ENCODE measurements around the gene PRR9.

PRR9 gene

GRCh38 chr1:153246825-153247224, 29.4 kb downstream of the PRR9 start:
- no peak for DNase-seq
- Histone ChIP-seq H3K4me1 (no peaks in the 10 kb centered on the region), H3K27me3 (no peaks in the 10 kb centered on the region; the same call in 1 of the 2 replicates), H3K36me3 (no peaks in the 10 kb centered on the region), H3K4me3 (ENCODE audit: low read depth, low read length) (no peak overlapping the region), H3K9me3 (no peaks in the 10 kb centered on the region)
- TF ChIP-seq, protein P1, sequence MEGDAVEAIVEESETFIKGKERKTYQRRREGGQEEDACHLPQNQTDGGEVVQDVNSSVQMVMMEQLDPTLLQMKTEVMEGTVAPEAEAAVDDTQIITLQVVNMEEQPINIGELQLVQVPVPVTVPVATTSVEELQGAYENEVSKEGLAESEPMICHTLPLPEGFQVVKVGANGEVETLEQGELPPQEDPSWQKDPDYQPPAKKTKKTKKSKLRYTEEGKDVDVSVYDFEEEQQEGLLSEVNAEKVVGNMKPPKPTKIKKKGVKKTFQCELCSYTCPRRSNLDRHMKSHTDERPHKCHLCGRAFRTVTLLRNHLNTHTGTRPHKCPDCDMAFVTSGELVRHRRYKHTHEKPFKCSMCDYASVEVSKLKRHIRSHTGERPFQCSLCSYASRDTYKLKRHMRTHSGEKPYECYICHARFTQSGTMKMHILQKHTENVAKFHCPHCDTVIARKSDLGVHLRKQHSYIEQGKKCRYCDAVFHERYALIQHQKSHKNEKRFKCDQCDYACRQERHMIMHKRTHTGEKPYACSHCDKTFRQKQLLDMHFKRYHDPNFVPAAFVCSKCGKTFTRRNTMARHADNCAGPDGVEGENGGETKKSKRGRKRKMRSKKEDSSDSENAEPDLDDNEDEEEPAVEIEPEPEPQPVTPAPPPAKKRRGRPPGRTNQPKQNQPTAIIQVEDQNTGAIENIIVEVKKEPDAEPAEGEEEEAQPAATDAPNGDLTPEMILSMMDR (IDR thresholded peaks at IDR 0.05; ENCODE audit: low read depth, low read length): no peak

GRCh38 chr1:153248176-153248879, 30.9 kb downstream of the PRR9 start:
- DNase-seq: no peak
- TF ChIP-seq, protein P1 (IDR thresholded peaks at IDR 0.05; ENCODE audit: low read depth, low read length): no peak
- Histone ChIP-seq H3K27me3 (no peaks in the 10 kb centered on the region; the same call in 1 of the 2 replicates), H3K4me1 (no peaks in the 10 kb centered on the region), H3K36me3 (no peaks in the 10 kb centered on the region), H3K4me3 (ENCODE audit: low read depth, low read length) (no peak overlapping the region), H3K9me3 (no peaks in the 10 kb centered on the region)

- Histone ChIP-seq H3K9me3 (no peaks in the 10 kb centered on the region), H3K36me3 (no peaks in the 10 kb centered on the region), H3K27me3 (no peaks in the 10 kb centered on the region; the same call in 1 of the 2 replicates), H3K4me1 (no peaks in the 10 kb centered on the region), H3K4me3 (ENCODE audit: low read depth, low read length) (no peak overlapping the region)
- TF ChIP-seq, protein P1 (IDR thresholded peaks at IDR 0.05; ENCODE audit: low read depth, low read length): no peak
- DNase-seq: no peak
These were observed 32.8 kb downstream of the PRR9 start for GRCh38 chr1:153250166-153250565.

DNA sequence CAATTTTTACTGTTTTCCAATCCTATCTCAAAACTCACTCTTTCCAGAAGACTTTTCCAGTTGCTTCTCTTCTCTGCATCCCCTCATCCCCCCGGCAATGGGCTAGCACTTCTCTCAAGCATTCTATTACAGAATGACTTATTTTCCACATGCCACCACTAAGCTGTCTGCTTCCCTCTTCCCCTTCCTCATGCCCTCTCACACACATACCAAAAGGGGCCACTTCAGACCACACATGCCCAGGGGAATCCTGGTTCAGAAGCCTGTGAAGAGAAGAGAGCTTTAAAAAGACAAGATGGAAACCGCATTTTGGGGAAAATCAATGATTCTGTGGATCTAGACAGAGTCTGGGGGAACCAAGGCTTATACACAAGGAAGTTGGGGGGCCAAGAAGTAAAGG, 33.7 kb downstream of the PRR9 start:
- TF ChIP-seq, protein P1 (IDR thresholded peaks at IDR 0.05; ENCODE audit: low read depth, low read length): no peak
- Histone ChIP-seq H3K4me1 (no peaks in the 10 kb centered on the region), H3K36me3 (no peaks in the 10 kb centered on the region), H3K27me3 (no peaks in the 10 kb centered on the region; the same call in 1 of the 2 replicates), H3K9me3 (no peaks in the 10 kb centered on the region), H3K4me3 (ENCODE audit: low read depth, low read length) (no peak overlapping the region)
- no peak for DNase-seq

GRCh38 chr1:153251562-153251961, 34.2 kb downstream of the PRR9 start:
- Histone ChIP-seq H3K4me3 (ENCODE audit: low read depth, low read length) (no peak overlapping the region), H3K4me1 (no peaks in the 10 kb centered on the region), H3K9me3 (no peaks in the 10 kb centered on the region), H3K27me3 (no peaks in the 10 kb centered on the region; the same call in 1 of the 2 replicates), H3K36me3 (no peaks in the 10 kb centered on the region)
- TF ChIP-seq, protein P1 (IDR thresholded peaks at IDR 0.05; ENCODE audit: low read depth, low read length): no peak
- DNase-seq: no peak

DNA sequence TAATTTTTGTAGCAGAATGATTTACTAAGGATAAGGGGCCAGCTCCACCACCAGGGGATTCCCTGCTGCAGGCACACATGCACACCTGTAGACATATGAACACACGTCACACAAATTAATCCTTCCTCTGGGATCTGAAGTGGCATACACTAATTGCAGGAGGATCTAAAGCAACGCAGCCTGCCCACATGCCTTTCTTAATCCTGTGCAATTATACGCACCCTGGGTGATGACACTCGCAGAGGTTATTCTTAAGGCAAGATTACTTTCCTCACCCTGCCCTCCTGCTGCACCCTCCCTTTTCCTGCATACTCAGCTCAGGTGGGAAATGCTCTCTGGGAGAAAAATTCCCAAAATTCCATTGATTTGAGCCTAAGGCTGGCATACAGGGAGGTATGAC, 34.6 kb downstream of the PRR9 start:
- no peaks in the 10 kb centered on the region; the same call in 1 of the 2 replicates for H3K27me3 ChIP-seq
- H3K4me1 ChIP-seq: no peaks in the 10 kb centered on the region
- H3K9me3 ChIP-seq: no peaks in the 10 kb centered on the region
- no peak for DNase-seq
- H3K36me3 ChIP-seq: no peaks in the 10 kb centered on the region
- H3K4me3 ChIP-seq (ENCODE audit: low read depth, low read length): no peak overlapping the region
- TF ChIP-seq, protein P1 (IDR thresholded peaks at IDR 0.05; ENCODE audit: low read depth, low read length): no peak
